Activated CD8-positive, alpha-beta memory T cell treated with anti-CD3 and anti-CD28 coated beads for 4 hours (primary cell): Measurements from ENCODE around the gene RAPSN.

Experiments used
- DNase-seq, 2 donors: peaks; one replicate each; pipeline ENCODE4 v3.0.0-alpha.2; 2020; ENCODE audit warnings: low read depth in 2 of 2

Gene RAPSN

GRCh38 chr11:47466201-47466600 lies 17.3 kb upstream of the RAPSN start:
- no peak for DNase-seq

GRCh38 chr11:47464483-47464882 lies 15.5 kb upstream of the RAPSN start:
- no peak for DNase-seq

- DNase-seq: no peak
Measured at GRCh38 chr11:47461876-47462275, 12.9 kb upstream of the RAPSN start.

GRCh38 chr11:47460571-47461235 lies 11.8 kb upstream of the RAPSN start:
- no peak for DNase-seq

- DNase-seq: peak; percentile 24 to 35
Measured at GRCh38 chr11:47454258-47454671, 5.3 kb upstream of the RAPSN start.

GRCh38 chr11:47453365-47453764 lies 4.4 kb upstream of the RAPSN start:
- no peak for DNase-seq

GRCh38 chr11:47451990-47452389 lies 3.1 kb upstream of the RAPSN start:
- no peak for DNase-seq

- DNase-seq: no peak
Measured at GRCh38 chr11:47451436-47451835, 2.5 kb upstream of the RAPSN start.

GRCh38 chr11:47449541-47449940 lies 605 bp upstream of the RAPSN start:
- DNase-seq: no peak

GRCh38 chr11:47447906-47448305 lies 1.0 kb downstream of the RAPSN start:
- DNase-seq: no peak

- DNase-seq: no peak
Measured at GRCh38 chr11:47446833-47447232, 2.1 kb downstream of the RAPSN start.

- DNase-seq: no peak
Measured at GRCh38 chr11:47445840-47446239, 3.1 kb downstream of the RAPSN start.

GRCh38 chr11:47443817-47444216 lies 5.1 kb downstream of the RAPSN start:
- DNase-seq: no peak

- DNase-seq: no peak
Measured at GRCh38 chr11:47443028-47443700, 5.8 kb downstream of the RAPSN start.

- no peak for DNase-seq
Measured at GRCh38 chr11:47442514-47442913, 6.4 kb downstream of the RAPSN start.

GRCh38 chr11:47441421-47441820 lies 7.5 kb downstream of the RAPSN start:
- no peak for DNase-seq

- no peak for DNase-seq
Measured at GRCh38 chr11:47440054-47440476, 8.9 kb downstream of the RAPSN start.

GRCh38 chr11:47438721-47439120 lies 10.2 kb downstream of the RAPSN start:
- no peak for DNase-seq

GRCh38 chr11:47437746-47438418 lies 11.1 kb downstream of the RAPSN start:
- no peak for DNase-seq

GRCh38 chr11:47437218-47437745 lies 11.7 kb downstream of the RAPSN start:
- no peak for DNase-seq

GRCh38 chr11:47436726-47437125 lies 12.2 kb downstream of the RAPSN start:
- DNase-seq: no peak

- no peak for DNase-seq
Measured at GRCh38 chr11:47435687-47436086, 13.2 kb downstream of the RAPSN start.
